Panc1 (cell line): Measurements from ENCODE around the gene TJAP1. TPM values are rescaled to one million over a fixed set of nuclear protein-coding genes. Genes with fewer than 3 reads are reported as not detected.

Experiments used
- ATAC-seq: fragments of 200-7000 bp; cut with Tn5 transposase; 2 replicates; pipeline ENCODE4 v1.9.1; 2020; ENCODE audit warnings: mild to moderate bottlenecking, moderate library complexity
- BruUV-seq: library from RNA; stranded (reverse); fragments of 400-500 nt; replicated peaks from 2 replicates; lab custom pipeline; 2021; lab: Mats Ljungman, UMichigan
- CTCF ChIA-PET: fragments of 300-600 bp; sonication (Branson Sonifier 250); formaldehyde crosslinking; loops from one replicate; lab custom pipeline; 2022; ENCODE audit warnings: antibody characterized with exemption; lab: Charles Lee
- POLR2A ChIA-PET: fragments of 300-600 bp; sonication (Branson Sonifier 250); formaldehyde crosslinking; loops from one replicate; lab custom pipeline; 2022; ENCODE audit warnings: antibody characterized with exemption; lab: Charles Lee
- DNase-seq: peaks from one replicate; pipeline ENCODE4 v3.0.0-alpha.2; 2010; ENCODE audit warnings: low read depth, low spot score
- H3K27ac ChIP-seq: 2 replicates; pipeline ENCODE4 v1.5.1; 2011; ENCODE audit warnings: mild to moderate bottlenecking, low read length, inconsistent platforms
- H3K27me3 ChIP-seq: fragments of 200-500 bp; sonication (Bioruptor generic); 2 replicates; pipeline ENCODE4 v1.6.0; 2014; ENCODE audit warnings: low read length, inconsistent platforms; ENCODE audit not compliant: control insufficient read depth, insufficient read depth
- H3K36me3 ChIP-seq: fragments of 200-500 bp; sonication (Bioruptor generic); 2 replicates; pipeline ENCODE4 v1.5.1; 2014; ENCODE audit warnings: inconsistent platforms, mild to moderate bottlenecking, low read length, moderate library complexity; ENCODE audit not compliant: control insufficient read depth, insufficient read depth
- H3K4me1 ChIP-seq: 2 replicates; pipeline ENCODE4 v1.5.1; 2011; ENCODE audit warnings: inconsistent platforms, mild to moderate bottlenecking, low read length, moderate library complexity; ENCODE audit not compliant: control insufficient read depth, insufficient read depth
- H3K4me3 ChIP-seq, 2 experiments: 2 replicates each; pipeline ENCODE4 v1.5.1; 2011 to 2012; ENCODE audit warnings: low read depth in 2 of 2, low read length in 2 of 2, mild to moderate bottlenecking in 2 of 2, inconsistent platforms in 1 of 2, moderate library complexity in 1 of 2
- H3K9me3 ChIP-seq: fragments of 200-500 bp; sonication (Bioruptor generic); 2 replicates; pipeline ENCODE4 v1.5.1; 2014; ENCODE audit warnings: low read depth, mild to moderate bottlenecking, inconsistent platforms, low read length, moderate library complexity; ENCODE audit not compliant: control insufficient read depth, insufficient read depth
- POLR2AphosphoS5 ChIP-seq: IDR thresholded peaks from 2 replicates; pipeline ENCODE4 v1.6.1; 2012; ENCODE audit warnings: mild to moderate bottlenecking, low read depth, low read length, moderate library complexity
- SIN3A ChIP-seq: IDR thresholded peaks from 2 replicates; pipeline ENCODE4 v1.6.1; 2012; ENCODE audit warnings: low read depth, mild to moderate bottlenecking, low read length, moderate library complexity, borderline replicate concordance; ENCODE audit not compliant: insufficient read depth
- TCF7L2 ChIP-seq: IDR thresholded peaks from 2 replicates; pipeline ENCODE4 v1.6.1; 2011; ENCODE audit warnings: mild to moderate bottlenecking, low read depth, low read length, inconsistent platforms
- in situ Hi-C: cut with HindIII; loops from 2 replicates; pipeline ENCODE4 v1.10.0; 2016; ENCODE audit warnings: low sequenced_read_pairs, low pct_unique_long_range_greater_than_20kb
- intact Hi-C: fragments of 100-400 bp; cut with micrococcal nuclease; formaldehyde crosslinking; loops from one replicate; pipeline ENCODE4 v1.10.0; 2022; ENCODE audit not compliant: unreplicated experiment
- total RNA-seq: library from RNA; stranded (reverse); gene quantifications from one replicate; pipeline ENCODE4 v1.2.1, GENCODE V29; 2021; ENCODE audit not compliant: unreplicated experiment
- TF ChIP-seq, protein P1 (sequence below): fragments of 450-650 bp; IDR thresholded peaks from 2 replicates; pipeline ENCODE4 v1.5.1; 2017; ENCODE audit warnings: mild to moderate bottlenecking
- TF ChIP-seq, protein P2 (sequence below), 2 experiments: IDR thresholded peaks; 2 replicates each; pipeline ENCODE4 v1.6.1; 2011 to 2012; ENCODE audit warnings: low read depth in 2 of 2, control low read depth in 1 of 2, low read length in 1 of 2, mild to moderate bottlenecking in 1 of 2, moderate library complexity in 1 of 2; ENCODE audit not compliant: insufficient read depth in 1 of 2

The TJAP1 gene
- total RNA-seq, 1 experiment from 2014 or later = 42.7 TPM

DNA sequence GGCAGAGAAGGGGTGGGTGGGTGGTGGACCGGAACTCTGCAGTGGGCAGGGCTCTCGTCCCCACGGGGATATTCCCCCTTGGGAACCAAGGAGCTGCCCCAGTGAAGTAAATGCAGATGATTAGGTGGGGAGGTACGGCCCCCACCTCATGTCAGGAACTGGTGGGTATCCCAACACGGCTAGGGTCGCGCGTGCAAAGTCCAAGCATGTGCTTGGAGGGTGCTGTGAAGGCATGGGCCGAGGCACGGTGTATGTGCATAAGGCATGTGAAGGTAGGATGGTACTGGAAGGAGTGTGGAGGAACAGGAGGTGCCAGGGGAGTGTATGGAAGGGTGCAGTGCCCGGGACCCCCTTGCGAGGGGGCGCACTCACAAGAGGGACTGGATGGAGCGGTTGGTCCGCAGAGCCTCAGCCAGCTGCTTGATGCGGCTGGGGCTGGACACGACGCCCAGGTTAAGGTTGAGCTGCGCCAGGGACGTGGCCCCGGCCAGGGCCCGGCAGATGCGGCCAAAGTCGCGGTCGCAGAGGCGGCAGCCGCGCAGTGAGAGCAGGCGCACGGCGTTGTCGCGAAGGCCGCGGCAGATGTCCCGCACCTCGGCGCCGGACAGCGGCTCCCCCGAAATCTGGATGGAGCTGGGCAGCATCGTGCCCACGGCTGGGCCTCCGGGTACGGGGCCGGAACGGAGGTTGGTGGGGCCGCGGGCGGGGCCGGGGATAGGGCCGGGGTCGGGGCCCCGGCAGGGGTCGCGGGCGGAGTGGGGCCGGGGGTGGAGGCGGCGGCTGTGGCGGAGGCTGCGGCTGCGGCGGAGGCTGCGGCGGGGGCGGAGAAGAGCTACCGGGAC, 32.0 kb downstream of the TJAP1 start:
- in situ Hi-C loops = no loop called here
- DNase-seq (no peak), ATAC-seq (peak; percentile 32)
- peaks cover 2% of the 10 kb centered on the region; the same call in 1 of the 2 replicates for H3K36me3 ChIP-seq
- peak overlapping the region; percentile 48; the same call in 1 of the 2 replicates for H3K27ac ChIP-seq
- no peaks in the 10 kb centered on the region for H3K9me3 ChIP-seq
- intact Hi-C loops = no loop called here
- BruUV-seq = no TSS peak
- H3K4me1 ChIP-seq = peaks cover 14% of the 10 kb centered on the region
- peak overlapping the region; percentile 52 to 59 for H3K4me3 ChIP-seq
- POLR2A ChIA-PET = interaction anchor here (0.6 to 0.8 kb wide), 3 partner anchors 8 to 140 kb away, joined by 3 to 16 read pairs (median 3); partner anchors contain the start of gene ZNF318
- TF ChIP-seq TCF7L2 (no peak), SIN3A (no peak), POLR2AphosphoS5 (no peak)
- TF ChIP-seq, protein P1, sequence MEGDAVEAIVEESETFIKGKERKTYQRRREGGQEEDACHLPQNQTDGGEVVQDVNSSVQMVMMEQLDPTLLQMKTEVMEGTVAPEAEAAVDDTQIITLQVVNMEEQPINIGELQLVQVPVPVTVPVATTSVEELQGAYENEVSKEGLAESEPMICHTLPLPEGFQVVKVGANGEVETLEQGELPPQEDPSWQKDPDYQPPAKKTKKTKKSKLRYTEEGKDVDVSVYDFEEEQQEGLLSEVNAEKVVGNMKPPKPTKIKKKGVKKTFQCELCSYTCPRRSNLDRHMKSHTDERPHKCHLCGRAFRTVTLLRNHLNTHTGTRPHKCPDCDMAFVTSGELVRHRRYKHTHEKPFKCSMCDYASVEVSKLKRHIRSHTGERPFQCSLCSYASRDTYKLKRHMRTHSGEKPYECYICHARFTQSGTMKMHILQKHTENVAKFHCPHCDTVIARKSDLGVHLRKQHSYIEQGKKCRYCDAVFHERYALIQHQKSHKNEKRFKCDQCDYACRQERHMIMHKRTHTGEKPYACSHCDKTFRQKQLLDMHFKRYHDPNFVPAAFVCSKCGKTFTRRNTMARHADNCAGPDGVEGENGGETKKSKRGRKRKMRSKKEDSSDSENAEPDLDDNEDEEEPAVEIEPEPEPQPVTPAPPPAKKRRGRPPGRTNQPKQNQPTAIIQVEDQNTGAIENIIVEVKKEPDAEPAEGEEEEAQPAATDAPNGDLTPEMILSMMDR = no peak
- TF ChIP-seq, protein P2, sequence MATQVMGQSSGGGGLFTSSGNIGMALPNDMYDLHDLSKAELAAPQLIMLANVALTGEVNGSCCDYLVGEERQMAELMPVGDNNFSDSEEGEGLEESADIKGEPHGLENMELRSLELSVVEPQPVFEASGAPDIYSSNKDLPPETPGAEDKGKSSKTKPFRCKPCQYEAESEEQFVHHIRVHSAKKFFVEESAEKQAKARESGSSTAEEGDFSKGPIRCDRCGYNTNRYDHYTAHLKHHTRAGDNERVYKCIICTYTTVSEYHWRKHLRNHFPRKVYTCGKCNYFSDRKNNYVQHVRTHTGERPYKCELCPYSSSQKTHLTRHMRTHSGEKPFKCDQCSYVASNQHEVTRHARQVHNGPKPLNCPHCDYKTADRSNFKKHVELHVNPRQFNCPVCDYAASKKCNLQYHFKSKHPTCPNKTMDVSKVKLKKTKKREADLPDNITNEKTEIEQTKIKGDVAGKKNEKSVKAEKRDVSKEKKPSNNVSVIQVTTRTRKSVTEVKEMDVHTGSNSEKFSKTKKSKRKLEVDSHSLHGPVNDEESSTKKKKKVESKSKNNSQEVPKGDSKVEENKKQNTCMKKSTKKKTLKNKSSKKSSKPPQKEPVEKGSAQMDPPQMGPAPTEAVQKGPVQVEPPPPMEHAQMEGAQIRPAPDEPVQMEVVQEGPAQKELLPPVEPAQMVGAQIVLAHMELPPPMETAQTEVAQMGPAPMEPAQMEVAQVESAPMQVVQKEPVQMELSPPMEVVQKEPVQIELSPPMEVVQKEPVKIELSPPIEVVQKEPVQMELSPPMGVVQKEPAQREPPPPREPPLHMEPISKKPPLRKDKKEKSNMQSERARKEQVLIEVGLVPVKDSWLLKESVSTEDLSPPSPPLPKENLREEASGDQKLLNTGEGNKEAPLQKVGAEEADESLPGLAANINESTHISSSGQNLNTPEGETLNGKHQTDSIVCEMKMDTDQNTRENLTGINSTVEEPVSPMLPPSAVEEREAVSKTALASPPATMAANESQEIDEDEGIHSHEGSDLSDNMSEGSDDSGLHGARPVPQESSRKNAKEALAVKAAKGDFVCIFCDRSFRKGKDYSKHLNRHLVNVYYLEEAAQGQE (IDR thresholded peaks at IDR 0.05; ENCODE audit: insufficient read depth in 1 of 2, low read depth in 2 of 2, low read length in 1 of 2) = no peak
- CTCF ChIA-PET = interaction anchor here (0.8 kb wide), 1 partner anchor 32 kb away, joined by 3 read pairs; the partner anchor contains the start of gene TJAP1
- H3K27me3 ChIP-seq = no peaks in the 10 kb centered on the region

DNA sequence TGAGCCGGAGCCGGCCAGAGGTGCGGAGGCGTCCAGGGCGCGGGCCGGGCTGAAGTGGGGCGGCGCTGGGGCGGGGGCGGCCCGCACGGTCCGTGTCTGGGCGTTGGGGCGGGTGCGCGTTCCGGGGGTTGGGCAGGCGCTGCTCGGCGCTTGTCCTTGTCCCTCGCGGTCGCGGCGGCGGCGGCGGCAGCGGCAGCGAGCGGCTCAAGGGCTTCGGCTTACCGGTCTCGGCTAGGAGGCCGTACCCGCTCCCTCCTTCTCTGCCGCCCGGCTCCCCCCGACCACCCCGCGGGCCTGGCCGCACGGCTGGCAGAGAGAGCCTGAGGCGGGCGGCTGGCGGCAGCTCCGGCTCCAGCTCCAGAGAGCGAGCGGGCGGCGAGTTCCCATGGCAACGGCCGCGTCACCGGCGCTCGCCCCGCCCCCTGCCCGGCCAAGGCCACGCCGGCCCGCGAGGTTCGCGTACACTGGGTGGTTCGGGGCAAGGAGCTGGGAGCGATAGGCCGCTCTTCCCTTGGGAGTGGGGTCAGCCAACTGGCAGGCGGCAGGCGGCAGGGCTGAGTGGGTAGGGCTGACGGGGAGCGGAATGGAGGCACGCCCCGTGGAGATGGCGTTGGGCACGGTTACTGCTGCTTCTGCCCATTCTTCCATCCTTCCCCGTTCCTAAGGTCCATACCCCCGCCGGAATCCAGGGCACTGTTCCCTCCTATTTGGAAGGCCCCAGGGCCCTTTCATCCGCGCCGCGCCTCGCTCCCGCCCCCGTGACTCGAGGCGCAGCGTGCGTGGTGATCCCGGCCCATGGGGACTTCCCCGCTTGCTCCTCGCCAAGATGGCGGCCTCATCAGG, 32.8 kb downstream of the TJAP1 start, which contains the start of gene LRRC73:
Gene LRRC73, minus strand, starts transcription at position 363 of the 843 bp plus-strand sequence. CDS start 561 bp downstream, outside the sequence.
- ChIA-PET CTCF (interaction anchor here (0.8 kb wide), 1 partner anchor 33 kb away, joined by 3 read pairs; the partner anchor contains the start of gene TJAP1), POLR2A (interaction anchor here (0.6 to 0.8 kb wide), 2 partner anchors 32 to 141 kb away, joined by 3 read pairs; partner anchors contain the start of gene ZNF318)
- in situ Hi-C loops (no loop called here), intact Hi-C loops (no loop called here)
- Histone ChIP-seq H3K36me3 (peaks cover 3% of the 10 kb centered on the region; the same call in 1 of the 2 replicates), H3K27me3 (no peaks in the 10 kb centered on the region), H3K27ac (peak within 1 kb of the TSS; percentile 70), H3K4me3 (peak within 1 kb of the TSS; percentile 52 to 59), H3K9me3 (no peaks in the 10 kb centered on the region), H3K4me1 (peaks cover 14% of the 10 kb centered on the region)
- TF ChIP-seq, protein P1 = no peak
- TF ChIP-seq POLR2AphosphoS5 = peak; percentile 41
- TF ChIP-seq TCF7L2 = peak; percentile 80
- TF ChIP-seq SIN3A = peak; percentile 87; the same call in 1 of the 2 replicates
- peak; percentile 89 for ATAC-seq
- DNase-seq = no peak
- BruUV-seq = no TSS peak
